ENCODE results near the gene RNF141. TPM values are rescaled to one million over a fixed set of nuclear protein-coding genes. Genes with fewer than 3 reads are reported as not detected.

Gene RNF141
- total RNA-seq, 1 donor from 2014 or later: 21.7 TPM

DNA sequence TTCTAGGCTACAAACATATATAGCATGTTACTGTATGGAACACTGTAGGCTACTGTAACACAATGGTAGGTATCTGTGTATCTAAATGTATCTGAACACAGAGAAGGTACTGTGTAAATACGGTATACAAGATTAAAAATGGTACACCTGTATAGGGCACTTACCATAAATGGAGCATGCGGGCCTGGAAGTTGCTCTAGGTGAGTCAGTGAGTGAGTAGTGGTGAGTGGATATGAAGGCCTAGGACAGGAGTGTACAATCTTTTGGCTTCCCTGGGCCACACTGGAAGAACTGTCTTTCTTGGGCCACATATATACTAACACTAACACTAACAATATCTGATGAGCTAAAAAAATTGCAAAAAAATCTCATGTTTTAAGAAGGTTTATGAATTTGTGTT lies 21.4 kb downstream of the RNF141 start:
- H3K4me3 ChIP-seq (ENCODE audit: low read depth, low read length): no peak overlapping the region
- TF ChIP-seq, protein P1, sequence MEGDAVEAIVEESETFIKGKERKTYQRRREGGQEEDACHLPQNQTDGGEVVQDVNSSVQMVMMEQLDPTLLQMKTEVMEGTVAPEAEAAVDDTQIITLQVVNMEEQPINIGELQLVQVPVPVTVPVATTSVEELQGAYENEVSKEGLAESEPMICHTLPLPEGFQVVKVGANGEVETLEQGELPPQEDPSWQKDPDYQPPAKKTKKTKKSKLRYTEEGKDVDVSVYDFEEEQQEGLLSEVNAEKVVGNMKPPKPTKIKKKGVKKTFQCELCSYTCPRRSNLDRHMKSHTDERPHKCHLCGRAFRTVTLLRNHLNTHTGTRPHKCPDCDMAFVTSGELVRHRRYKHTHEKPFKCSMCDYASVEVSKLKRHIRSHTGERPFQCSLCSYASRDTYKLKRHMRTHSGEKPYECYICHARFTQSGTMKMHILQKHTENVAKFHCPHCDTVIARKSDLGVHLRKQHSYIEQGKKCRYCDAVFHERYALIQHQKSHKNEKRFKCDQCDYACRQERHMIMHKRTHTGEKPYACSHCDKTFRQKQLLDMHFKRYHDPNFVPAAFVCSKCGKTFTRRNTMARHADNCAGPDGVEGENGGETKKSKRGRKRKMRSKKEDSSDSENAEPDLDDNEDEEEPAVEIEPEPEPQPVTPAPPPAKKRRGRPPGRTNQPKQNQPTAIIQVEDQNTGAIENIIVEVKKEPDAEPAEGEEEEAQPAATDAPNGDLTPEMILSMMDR (conservative IDR thresholded peaks at IDR 0.05; ENCODE audit: low read depth, low read length): no peak
- DNase-seq (ENCODE audit: low read depth): no peak

DNA sequence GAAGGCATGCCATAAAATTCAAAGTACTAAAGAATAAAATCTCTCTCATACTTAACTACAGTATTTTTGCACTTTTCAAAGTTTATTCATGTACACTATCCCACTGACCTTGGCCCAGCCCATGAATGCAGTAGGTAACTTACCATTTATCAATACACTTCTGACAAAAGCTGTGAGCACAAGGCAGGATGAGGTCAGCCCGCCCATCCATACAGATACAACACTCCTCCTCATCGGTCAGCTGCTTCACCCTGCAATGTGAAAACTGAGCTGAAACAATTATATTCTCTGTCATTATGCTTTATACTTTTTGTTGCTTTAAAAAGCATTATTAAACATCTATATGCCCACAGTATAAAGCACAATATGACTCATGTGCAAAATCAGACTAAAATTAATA lies 22.1 kb downstream of the RNF141 start:
- no peak overlapping the region for H3K4me3 ChIP-seq (ENCODE audit: low read depth, low read length)
- TF ChIP-seq, protein P1 (conservative IDR thresholded peaks at IDR 0.05; ENCODE audit: low read depth, low read length): no peak
- DNase-seq (ENCODE audit: low read depth): no peak

DNA sequence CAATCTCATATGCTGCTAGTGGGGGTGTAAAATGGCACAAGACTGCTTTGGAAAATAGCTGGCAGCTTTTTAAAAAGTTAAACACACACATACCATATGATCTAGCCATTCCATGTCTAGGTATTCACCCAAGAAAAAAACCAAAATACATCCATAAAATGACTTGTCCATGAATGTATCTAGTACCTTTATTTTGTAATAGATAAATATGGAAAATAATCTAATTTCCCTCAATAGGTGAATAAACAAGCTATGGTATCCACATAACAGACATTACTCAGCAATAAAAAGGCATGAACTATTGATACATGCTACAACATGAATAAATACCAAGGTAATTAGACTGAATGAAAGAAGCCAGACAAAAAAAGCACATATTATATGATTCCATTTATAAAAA lies 22.9 kb downstream of the RNF141 start:
- H3K4me3 ChIP-seq (ENCODE audit: low read depth, low read length): no peak overlapping the region
- TF ChIP-seq, protein P1 (conservative IDR thresholded peaks at IDR 0.05; ENCODE audit: low read depth, low read length): no peak
- DNase-seq (ENCODE audit: low read depth): no peak

DNA sequence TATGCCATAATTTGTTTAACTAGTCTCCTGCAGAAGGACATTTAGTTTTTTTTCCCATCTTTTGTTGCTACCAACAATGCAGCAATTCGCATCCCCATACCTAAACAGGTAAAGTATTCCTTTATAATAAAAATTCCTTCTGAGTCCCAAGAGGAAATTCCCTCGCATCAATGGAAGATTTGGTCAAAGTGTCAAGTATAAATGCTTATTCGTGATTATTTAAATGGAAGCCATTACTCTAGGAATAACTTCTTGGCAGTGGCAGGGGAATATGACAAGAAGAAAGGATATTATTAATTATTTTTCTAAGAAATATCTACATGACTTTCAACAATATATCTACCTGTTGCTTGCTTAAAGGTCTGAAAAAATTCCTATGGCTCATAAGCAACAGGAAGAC lies 25.6 kb downstream of the RNF141 start:
- TF ChIP-seq, protein P1 (conservative IDR thresholded peaks at IDR 0.05; ENCODE audit: low read depth, low read length): no peak
- DNase-seq (ENCODE audit: low read depth): no peak
- no peak overlapping the region for H3K4me3 ChIP-seq (ENCODE audit: low read depth, low read length)

DNA sequence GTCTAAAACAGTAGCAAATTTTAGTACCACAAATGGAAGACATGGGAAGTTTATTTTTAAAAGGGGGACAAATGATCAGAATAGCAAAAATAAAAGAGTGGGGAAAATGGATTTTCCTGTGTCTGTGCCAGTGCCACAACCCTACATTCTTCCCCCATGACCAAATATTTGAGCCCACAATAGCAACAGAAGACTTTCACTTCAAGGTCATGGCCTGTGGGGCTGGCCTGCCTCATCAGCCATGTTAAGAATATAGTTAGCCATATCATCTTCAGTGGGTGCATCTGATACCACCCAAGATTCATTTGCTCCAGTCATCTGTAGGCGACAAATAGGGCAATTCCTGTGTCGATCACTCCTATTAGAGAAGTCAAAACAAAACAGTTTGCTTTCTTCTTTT lies 26.3 kb downstream of the RNF141 start:
- TF ChIP-seq, protein P1 (conservative IDR thresholded peaks at IDR 0.05; ENCODE audit: low read depth, low read length): no peak
- H3K4me3 ChIP-seq (ENCODE audit: low read depth, low read length): no peak overlapping the region
- no peak for DNase-seq (ENCODE audit: low read depth)

DNA sequence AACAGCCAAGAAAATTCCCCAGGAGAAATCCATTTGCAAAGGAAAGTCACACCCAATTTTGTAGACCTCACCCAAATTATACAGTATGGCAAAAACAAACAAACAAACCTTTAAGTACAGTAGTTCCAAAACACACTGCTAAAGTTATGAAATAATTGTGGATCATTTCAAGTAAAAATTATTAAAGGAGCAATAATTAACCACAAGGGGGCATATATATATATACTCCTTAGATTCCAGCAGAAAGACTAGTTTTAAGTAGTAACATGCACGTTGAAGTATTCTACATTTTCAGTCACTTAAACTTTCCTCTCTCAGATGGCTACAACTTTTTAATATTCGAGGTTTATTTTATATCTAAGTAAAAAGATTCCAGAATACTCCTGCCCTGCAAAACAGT lies 26.8 kb downstream of the RNF141 start:
- TF ChIP-seq, protein P1 (conservative IDR thresholded peaks at IDR 0.05; ENCODE audit: low read depth, low read length): peak; percentile 26

DNA sequence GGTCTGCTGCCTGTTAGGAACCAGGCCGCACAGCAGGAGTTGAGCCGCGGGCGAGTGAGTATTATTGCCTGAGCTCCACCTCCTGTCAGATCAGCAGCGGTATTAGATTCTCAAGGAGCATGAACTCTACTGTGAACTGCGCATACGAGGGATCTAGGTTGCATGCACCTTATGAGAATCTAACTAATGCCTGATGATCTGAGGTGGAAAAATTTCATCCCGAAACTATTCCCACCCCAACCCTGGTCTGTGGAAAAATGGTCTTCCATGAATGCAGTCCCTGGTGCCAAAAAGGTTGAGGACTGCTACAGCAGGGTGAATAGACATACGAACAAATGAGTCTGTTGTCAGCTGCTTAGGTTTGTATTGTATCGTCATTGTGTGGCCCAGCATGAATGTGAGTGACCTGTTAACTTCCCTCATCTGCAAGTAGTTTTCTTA lies 29.8 kb downstream of the RNF141 start:
- no peak overlapping the region for H3K4me3 ChIP-seq (ENCODE audit: low read depth, low read length)
- no peak for DNase-seq (ENCODE audit: low read depth)
- TF ChIP-seq, protein P1 (conservative IDR thresholded peaks at IDR 0.05; ENCODE audit: low read depth, low read length): no peak

More for the DNA sequence above, 26.8 kb downstream of the RNF141 start:
- H3K4me3 ChIP-seq (ENCODE audit: low read depth, low read length): no peak overlapping the region
- no peak for DNase-seq (ENCODE audit: low read depth)

Measured in epithelial cell of proximal tubule (primary cell).